ENCODE measurements around the gene DUOXA2. TPM values are rescaled to one million over a fixed set of nuclear protein-coding genes. Genes with fewer than 3 reads are reported as not detected.

DUOXA2 gene
- total RNA-seq, 4 donors from 2014 or later: not detected

GRCh38 chr15:45134682-45135604, 20.8 kb downstream of the DUOXA2 start:
- TF ChIP-seq CTCF (IDR thresholded peaks at IDR 0.05; ENCODE audit: low read depth): no peak

GRCh38 chr15:45136378-45136764, 22.2 kb downstream of the DUOXA2 start:
- TF ChIP-seq CTCF (IDR thresholded peaks at IDR 0.05; ENCODE audit: low read depth): no peak

- TF ChIP-seq CTCF (IDR thresholded peaks at IDR 0.05; ENCODE audit: low read depth): no peak
Observed at GRCh38 chr15:45137703-45138102, 23.6 kb downstream of the DUOXA2 start.

- no peak for TF ChIP-seq CTCF (IDR thresholded peaks at IDR 0.05; ENCODE audit: low read depth)
Observed at GRCh38 chr15:45138814-45139765, 25.0 kb downstream of the DUOXA2 start.

GRCh38 chr15:45139770-45140169, 25.6 kb downstream of the DUOXA2 start:
- no peak for TF ChIP-seq CTCF (IDR thresholded peaks at IDR 0.05; ENCODE audit: low read depth)

GRCh38 chr15:45140557-45141250, 26.6 kb downstream of the DUOXA2 start:
- TF ChIP-seq CTCF (IDR thresholded peaks at IDR 0.05; ENCODE audit: low read depth): no peak
